ENCODE measurements around the gene TM4SF5. TPM values are rescaled to one million over a fixed set of nuclear protein-coding genes. Genes with fewer than 3 reads are reported as not detected.

The TM4SF5 gene
- total RNA-seq, 1 experiment from 2014 or later = not detected

DNA sequence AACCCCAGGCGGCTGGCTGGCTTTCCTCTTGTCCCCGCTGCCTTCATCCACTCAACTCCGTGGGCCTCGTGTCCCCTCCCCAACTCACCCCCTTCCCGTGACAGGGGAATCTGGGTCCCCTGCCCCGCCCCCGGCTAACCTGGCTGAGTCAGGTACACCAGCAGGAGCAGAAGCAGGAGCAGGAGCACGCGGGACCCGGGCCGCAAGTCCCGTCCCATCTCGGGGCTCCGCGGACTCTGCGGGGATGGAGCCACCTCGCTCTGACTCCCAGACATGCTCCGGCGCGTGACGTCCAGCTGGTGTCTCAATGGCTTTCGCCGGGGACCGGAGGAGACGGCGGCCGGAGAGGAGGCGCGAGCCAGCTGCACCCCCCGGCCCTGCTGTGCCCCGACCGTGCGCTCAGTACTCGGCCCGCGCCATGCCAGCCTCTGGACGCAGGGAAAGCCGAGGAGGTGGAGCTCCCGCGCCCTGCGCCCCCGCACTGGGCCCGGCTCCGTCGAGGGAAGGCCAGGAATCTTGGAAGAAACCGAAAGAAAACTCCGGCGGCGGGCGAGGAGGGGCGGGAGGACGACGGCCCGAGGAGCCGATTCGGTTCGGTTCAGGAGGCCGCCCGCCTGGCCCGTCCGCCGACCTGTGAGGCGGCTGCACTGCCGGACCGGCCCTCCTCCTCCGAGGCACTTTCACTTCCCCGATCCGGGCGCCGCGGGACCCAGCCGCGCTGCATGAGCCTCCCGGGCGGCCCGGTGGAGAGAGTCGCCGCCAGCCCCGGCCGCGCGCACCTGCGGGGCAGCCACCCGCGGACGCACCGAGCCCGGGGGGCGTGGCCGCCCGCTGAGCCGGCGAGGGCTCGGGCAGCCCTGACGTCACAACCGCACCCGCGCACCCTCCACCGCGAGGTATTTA is 32.3 kb upstream of the TM4SF5 start, which contains the start of the genes CXCL16 and ZMYND15 (continued):
- TF ChIP-seq, protein P1, sequence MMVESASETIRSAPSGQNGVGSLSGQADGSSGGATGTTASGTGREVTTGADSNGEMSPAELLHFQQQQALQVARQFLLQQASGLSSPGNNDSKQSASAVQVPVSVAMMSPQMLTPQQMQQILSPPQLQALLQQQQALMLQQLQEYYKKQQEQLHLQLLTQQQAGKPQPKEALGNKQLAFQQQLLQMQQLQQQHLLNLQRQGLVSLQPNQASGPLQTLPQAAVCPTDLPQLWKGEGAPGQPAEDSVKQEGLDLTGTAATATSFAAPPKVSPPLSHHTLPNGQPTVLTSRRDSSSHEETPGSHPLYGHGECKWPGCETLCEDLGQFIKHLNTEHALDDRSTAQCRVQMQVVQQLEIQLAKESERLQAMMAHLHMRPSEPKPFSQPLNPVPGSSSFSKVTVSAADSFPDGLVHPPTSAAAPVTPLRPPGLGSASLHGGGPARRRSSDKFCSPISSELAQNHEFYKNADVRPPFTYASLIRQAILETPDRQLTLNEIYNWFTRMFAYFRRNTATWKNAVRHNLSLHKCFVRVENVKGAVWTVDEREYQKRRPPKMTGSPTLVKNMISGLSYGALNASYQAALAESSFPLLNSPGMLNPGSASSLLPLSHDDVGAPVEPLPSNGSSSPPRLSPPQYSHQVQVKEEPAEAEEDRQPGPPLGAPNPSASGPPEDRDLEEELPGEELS (CRISPR knock-in tag; IDR thresholded peaks at IDR 0.05) = 0 out of 2 replicates have a peak, but pooled peaks have one; percentile 16
- no peak for TF ChIP-seq ZNF263 (CRISPR knock-in tag; IDR thresholded peaks at IDR 0.05; ENCODE audit: low read depth)
- TF ChIP-seq TCF7 (CRISPR knock-in tag; IDR thresholded peaks at IDR 0.05; ENCODE audit: low read depth) = no peak
- TF ChIP-seq OVOL2 (CRISPR knock-in tag; IDR thresholded peaks at IDR 0.05; ENCODE audit: borderline replicate concordance) = no peak
- TF ChIP-seq ESRRA (CRISPR knock-in tag; IDR thresholded peaks at IDR 0.05; ENCODE audit: borderline replicate concordance) = no peak
- TF ChIP-seq TP53 (CRISPR knock-in tag; IDR thresholded peaks at IDR 0.05) = 0 out of 2 replicates have a peak, but pooled peaks have one; percentile 42
- TF ChIP-seq, protein P2, sequence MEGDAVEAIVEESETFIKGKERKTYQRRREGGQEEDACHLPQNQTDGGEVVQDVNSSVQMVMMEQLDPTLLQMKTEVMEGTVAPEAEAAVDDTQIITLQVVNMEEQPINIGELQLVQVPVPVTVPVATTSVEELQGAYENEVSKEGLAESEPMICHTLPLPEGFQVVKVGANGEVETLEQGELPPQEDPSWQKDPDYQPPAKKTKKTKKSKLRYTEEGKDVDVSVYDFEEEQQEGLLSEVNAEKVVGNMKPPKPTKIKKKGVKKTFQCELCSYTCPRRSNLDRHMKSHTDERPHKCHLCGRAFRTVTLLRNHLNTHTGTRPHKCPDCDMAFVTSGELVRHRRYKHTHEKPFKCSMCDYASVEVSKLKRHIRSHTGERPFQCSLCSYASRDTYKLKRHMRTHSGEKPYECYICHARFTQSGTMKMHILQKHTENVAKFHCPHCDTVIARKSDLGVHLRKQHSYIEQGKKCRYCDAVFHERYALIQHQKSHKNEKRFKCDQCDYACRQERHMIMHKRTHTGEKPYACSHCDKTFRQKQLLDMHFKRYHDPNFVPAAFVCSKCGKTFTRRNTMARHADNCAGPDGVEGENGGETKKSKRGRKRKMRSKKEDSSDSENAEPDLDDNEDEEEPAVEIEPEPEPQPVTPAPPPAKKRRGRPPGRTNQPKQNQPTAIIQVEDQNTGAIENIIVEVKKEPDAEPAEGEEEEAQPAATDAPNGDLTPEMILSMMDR (IDR thresholded peaks at IDR 0.05) = no peak
- TF ChIP-seq ZNF671 (CRISPR knock-in tag; IDR thresholded peaks at IDR 0.05) = no peak
- TF ChIP-seq NFE2L1 (CRISPR knock-in tag; IDR thresholded peaks at IDR 0.05) = no peak
- no peak for TF ChIP-seq E2F5 (CRISPR knock-in tag; IDR thresholded peaks at IDR 0.05)
- no peak for TF ChIP-seq ZNF396 (CRISPR knock-in tag; IDR thresholded peaks at IDR 0.05; ENCODE audit: borderline replicate concordance)
- TF ChIP-seq JAZF1 (CRISPR knock-in tag; IDR thresholded peaks at IDR 0.05) = no peak
- no peak for TF ChIP-seq NR2C2 (CRISPR knock-in tag; IDR thresholded peaks at IDR 0.05)
- TF ChIP-seq, protein P3, sequence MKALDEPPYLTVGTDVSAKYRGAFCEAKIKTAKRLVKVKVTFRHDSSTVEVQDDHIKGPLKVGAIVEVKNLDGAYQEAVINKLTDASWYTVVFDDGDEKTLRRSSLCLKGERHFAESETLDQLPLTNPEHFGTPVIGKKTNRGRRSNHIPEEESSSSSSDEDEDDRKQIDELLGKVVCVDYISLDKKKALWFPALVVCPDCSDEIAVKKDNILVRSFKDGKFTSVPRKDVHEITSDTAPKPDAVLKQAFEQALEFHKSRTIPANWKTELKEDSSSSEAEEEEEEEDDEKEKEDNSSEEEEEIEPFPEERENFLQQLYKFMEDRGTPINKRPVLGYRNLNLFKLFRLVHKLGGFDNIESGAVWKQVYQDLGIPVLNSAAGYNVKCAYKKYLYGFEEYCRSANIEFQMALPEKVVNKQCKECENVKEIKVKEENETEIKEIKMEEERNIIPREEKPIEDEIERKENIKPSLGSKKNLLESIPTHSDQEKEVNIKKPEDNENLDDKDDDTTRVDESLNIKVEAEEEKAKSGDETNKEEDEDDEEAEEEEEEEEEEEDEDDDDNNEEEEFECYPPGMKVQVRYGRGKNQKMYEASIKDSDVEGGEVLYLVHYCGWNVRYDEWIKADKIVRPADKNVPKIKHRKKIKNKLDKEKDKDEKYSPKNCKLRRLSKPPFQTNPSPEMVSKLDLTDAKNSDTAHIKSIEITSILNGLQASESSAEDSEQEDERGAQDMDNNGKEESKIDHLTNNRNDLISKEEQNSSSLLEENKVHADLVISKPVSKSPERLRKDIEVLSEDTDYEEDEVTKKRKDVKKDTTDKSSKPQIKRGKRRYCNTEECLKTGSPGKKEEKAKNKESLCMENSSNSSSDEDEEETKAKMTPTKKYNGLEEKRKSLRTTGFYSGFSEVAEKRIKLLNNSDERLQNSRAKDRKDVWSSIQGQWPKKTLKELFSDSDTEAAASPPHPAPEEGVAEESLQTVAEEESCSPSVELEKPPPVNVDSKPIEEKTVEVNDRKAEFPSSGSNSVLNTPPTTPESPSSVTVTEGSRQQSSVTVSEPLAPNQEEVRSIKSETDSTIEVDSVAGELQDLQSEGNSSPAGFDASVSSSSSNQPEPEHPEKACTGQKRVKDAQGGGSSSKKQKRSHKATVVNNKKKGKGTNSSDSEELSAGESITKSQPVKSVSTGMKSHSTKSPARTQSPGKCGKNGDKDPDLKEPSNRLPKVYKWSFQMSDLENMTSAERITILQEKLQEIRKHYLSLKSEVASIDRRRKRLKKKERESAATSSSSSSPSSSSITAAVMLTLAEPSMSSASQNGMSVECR (CRISPR knock-in tag; IDR thresholded peaks at IDR 0.05; ENCODE audit: borderline replicate concordance) = no peak
- TF ChIP-seq ZNF317 (CRISPR knock-in tag; IDR thresholded peaks at IDR 0.05; ENCODE audit: borderline replicate concordance, low read depth) = no peak
- TF ChIP-seq ZNF423 (CRISPR knock-in tag; IDR thresholded peaks at IDR 0.05) = peak; percentile 86
- TF ChIP-seq FOXP1 (CRISPR knock-in tag; IDR thresholded peaks at IDR 0.05; ENCODE audit: borderline replicate concordance) = peak; percentile 51
- TF ChIP-seq FOXK1 (CRISPR knock-in tag; IDR thresholded peaks at IDR 0.05) = no peak
- no peak; the same call in 1 of the 2 replicates for TF ChIP-seq HMGXB4 (CRISPR knock-in tag; IDR thresholded peaks at IDR 0.05)
- TF ChIP-seq ETV6 (CRISPR knock-in tag; IDR thresholded peaks at IDR 0.05) = no peak
- TF ChIP-seq ZNF425 (CRISPR knock-in tag; conservative IDR thresholded peaks at IDR 0.05) = no peak
- no peak for TF ChIP-seq ERG (CRISPR knock-in tag; IDR thresholded peaks at IDR 0.05)
- TF ChIP-seq ZNF138 (CRISPR knock-in tag; conservative IDR thresholded peaks at IDR 0.05) = no peak
- no peak for TF ChIP-seq CREB1 (CRISPR knock-in tag; IDR thresholded peaks at IDR 0.05)

All from WTC11 (cell line).